CD1c-positive myeloid dendritic cell (primary cell): ENCODE data around the gene MOV10L1.
"Not testable (repeated sequence)": the region's sequence is repeated elsewhere in the genome, so short reads cannot be mapped to it uniquely, and the experiment has no call there.

Source experiments
- DNase-seq: peaks from one replicate; pipeline ENCODE4 v3.0.0-alpha.2; 2016; ENCODE audit errors: extremely low spot score

MOV10L1 gene

DNA sequence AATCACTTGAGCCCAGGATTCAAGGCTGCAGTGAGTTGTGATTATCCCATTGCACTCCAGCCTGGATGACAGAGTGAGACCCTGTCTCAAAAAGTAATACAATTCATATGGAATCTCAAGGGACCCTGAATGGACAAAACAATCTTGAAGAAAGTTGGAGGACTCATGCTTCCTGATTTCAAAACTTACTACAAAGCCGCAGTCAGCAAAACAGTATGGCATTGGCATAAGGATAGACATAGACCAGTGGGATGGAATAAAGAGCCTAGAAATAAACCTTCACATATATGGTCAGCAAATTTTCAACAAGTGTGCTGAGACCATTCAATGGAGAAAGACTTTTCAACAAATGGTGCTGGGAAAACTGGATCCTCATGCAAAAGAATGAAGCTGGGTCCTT is 113.5 kb downstream of the MOV10L1 start:
- DNase-seq = no peak

DNA sequence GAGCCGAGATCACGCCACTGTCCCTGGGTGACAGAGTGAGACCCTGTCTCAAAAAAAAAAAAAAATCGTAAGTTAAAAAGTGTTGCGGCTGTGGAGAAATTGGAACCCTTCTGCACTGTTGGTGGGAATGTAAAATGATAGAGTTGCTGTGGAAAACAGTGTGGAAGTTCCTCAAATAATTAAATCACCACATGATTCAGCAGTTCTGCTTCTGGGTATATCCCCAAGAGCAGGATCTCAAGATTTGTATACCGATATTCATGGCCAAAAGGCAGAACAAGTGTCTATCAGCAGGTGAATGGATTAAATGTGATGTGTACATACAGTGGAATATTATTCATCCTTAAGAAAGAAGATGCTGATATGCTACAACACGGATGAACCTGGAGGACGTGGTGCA is 114.8 kb downstream of the MOV10L1 start:
- DNase-seq = peak; percentile 49

DNA sequence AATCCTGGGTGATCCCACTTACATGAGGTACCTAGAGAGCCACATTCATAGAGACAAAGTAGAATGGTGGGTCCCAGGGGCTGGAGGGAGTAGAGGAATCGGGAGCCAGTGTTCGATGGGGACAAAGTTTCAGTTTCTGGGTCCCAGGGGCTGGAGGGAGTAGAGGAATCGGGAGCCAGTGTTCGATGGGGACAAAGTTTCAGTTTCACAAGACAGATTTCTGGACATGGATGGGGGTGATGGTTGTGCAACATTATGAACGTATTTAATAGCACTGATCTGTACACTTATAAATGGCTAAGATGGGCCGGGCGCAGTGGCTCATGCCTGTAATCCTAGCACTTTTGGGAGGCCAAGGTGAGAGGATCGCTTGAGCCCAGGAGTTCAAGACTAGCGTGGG is 115.2 kb downstream of the MOV10L1 start:
- DNase-seq = not testable (repeated sequence)

DNA sequence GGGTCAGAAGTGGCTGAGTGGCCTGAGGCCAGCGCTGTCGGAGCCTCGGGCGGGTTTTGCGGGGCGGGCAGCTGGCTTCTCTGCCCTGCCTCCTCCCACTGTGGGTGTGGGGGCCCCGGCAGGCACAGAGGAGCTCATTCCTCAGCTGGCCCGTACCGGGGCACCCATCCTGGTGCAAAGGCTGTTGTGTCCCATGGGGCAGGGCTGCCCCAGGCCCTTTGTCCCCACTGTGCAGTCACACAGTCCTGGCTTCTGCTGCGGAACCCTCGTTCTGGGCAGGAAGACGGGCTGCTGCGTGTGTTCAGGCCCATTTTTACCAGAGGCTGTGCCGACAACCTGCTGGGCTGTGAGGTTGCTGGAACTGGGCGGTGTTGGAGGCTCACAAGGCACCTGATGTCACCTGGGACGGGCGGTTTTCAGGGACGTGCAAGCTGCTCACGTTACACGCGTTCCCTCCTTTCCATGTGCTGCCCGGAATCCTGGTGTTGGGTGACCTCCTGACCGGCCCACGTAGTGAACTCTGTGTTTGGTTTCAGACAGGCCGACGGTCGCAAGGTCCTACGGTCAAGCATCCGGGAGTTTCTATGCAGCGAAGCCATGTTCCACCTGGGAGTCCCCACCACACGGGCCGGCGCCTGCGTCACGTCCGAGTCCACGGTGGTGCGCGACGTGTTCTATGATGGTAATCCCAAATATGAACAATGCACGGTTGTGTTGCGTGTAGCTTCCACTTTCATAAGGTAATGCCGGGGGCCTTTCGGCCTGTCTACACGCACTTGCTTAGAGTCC is 116.2 kb downstream of the MOV10L1 start:
- no peak for DNase-seq

DNA sequence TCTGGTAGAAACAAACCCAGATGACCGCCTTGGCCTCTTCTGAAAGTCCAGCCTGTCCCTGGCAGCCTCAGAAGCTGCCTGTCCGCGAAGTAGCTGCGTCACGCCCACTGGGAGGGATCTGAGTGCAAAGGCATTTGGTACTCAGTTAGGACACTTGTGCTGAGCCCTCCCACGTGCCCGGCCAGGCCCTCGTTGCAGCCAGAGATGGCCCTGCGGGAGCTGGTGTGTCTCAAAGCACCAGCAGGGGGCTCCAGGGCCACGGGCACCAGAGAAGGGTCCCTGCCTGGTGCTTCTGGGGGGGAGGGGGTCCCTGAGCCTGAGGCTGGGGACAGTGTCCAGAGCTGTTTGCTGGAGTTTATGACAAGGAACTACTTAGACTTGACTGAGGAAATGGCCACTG is 116.8 kb downstream of the MOV10L1 start:
- DNase-seq = peak; percentile 57

DNA sequence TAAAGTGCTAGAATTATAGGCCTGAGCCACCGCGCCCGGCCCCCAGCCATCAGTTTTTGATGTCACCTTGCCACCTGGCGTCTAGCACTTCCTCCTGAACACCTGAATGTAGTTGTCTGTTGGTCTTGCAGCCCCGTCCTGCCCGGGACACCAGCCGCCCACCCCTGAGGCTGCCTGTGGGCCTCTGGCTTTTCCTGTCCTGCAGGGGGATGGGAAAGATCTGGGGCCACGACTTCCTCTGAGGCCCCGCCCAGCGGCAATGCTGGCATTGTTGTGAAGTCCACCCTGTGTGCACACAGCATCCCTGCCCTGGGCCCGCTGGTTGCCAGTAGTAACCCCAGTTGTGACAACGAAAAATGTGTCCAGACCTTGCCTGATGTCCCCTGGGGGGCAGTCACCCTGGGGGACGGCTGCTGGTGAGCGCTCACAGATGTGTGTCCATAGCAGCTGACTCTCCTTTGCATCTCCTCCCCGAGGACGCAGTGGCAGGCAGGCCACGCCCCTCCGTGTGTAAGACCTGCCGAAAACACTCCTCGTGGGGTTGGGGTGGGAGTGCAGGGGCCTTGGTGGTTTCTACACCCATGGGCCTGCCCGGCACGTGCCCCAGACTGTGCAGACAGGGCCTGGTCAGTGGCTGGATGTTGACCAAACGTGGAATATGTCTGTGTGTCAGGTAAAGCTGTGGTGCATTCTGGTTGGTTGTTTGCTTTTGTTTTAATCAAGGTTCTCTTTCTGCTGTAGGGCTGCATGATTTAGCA is 117.8 kb downstream of the MOV10L1 start:
- peak; percentile 9 for DNase-seq

DNA sequence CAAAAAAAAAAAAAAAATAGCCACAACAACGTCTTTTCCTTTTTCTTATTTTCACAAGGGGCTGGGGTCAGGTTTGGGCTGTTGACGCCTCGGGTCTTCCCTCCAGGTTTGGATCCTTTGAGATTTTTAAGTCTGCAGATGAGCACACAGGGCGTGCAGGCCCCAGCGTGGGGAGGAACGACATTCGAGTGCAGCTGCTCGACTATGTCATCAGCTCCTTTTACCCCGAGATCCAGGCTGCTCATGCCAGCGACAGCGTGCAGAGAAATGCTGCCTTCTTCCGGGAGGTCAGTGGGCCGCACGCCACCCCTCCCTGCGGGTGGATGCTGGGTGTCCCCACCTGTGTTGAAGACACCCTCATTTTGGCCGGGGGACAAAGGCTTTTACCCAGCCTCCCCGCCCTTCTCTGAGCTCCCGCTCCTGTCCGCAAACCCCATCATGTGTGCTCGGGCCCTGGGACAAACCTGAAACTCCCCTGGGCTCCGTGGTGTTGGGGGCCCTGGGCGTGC is 118.7 kb downstream of the MOV10L1 start:
- no peak for DNase-seq

DNA sequence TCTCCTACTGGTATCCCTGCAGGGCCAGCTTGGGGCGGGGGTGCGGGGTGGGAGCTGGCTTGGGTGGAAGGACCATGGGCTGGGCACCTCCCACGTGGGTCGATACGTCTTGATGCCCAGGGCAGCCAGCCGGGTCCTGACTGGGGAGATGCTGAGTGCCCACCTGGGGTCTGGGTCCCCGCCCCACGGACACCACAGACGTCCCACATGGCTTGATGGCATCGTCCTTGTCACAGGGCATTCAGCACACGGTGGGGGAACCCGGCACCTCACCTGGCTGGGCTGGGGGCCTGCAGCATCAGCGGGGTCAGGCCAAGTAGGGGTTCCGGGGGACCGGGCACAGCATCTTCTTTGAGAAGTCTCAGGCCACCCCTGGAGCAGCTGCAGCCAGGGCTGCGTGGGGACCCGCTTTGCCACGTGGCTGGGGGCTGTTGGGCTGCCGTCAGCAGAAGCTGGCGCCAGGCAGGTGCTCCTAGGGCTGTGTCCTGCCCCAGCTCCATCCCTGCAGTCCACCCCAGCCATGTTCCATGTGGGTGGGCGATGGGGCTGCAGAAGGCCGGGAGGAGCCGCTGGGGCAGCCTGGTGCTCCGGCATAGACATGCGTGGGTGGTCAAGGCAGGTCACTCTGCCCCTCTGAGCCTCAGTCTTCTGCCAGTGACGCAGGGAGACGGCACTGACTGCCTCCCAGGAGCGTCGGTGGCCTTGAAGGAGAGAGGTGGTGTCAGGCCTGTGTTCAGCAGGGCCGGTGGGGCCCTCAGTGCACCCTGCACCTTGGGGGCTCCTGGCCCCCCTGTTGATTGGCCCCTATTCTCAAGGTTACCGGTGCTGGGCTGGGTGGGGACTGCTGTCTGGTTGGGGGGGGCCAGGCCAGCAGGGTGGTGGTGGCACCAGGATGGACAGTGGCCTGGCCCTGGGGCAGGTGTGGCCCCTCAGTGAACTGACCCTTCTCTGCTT is 119.4 kb downstream of the MOV10L1 start:
- DNase-seq = no peak

DNA sequence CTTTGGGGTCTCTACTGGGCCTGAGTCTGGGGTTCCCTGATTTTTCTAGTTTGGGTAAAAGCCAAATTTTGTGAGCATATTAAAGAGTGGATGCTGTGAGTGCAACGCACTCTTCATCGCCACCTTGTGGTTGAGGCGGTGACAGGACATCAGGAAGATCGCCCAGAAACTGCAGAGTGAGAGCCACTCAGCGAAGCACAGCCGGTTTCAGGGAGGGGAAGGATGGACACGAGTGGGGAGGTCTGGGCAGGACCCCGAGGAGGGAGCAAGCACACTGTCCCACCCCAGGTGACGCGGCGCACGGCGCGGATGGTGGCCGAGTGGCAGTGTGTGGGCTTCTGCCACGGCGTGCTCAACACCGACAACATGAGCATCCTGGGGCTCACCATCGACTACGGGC is 120.1 kb downstream of the MOV10L1 start:
- peak; percentile 79 for DNase-seq

DNA sequence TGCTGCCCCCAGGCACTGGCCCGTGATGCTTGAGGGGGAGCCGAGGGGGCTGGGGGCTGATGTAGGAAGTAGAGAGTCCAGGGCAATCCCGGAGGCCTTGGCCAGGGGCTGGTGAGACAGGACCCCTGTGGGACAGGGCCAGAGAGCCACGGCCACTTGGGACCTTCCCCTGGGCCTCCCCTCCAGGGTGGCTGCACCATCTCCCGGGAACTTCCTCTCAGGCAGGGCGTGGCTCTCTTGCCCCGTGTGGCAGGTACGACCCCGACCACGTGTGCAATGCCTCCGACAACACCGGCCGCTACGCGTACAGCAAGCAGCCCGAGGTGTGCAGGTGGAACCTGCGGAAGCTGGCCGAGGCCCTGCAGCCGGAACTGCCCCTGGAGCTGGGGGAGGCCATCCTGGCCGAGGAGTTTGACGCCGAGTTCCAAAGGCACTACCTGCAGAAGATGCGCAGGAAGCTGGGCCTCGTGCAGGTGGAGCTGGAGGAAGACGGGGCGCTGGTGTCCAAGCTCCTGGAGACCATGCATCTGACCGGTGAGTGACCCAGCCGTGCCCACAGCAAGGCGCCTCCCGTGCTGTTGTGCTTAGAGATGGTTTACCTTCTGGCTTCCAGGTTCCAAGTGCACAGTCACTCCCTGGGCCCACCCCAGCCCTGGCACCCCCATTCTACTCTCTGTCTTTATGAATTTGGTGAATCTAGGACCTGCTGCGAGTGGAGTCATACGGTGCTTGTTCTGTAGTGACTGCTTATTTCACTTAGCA is 120.8 kb downstream of the MOV10L1 start:
- DNase-seq = no peak

DNA sequence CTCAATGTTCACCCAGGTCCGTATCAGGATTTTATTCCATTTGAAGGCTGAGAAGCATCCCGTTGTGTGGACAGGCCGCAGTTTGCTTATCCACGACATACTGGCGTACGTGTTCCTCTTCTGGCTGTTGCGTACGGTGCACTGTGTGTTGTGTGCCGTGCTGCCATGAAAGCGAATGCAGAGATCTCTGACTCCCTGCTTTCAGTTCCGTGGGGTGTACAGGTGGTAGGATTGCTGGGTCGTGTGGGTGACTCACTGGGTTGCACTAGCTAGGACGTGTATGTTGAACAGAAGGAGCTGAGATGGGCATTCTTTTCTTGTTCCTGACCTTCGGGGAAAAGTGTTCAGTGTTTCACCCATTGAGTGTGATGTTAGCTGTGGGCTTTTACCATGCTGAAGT is 121.3 kb downstream of the MOV10L1 start:
- DNase-seq = no peak
